ENCODE results near the gene FXYD2. TPM values are rescaled to one million over a fixed set of nuclear protein-coding genes. Genes with fewer than 3 reads are reported as not detected.

Gene FXYD2
- total RNA-seq, 6 experiments from 2014 or later: 9.3 to 13.7 (median 11.4) TPM

GRCh38 chr11:117849781-117850414 is 25.4 kb upstream of the FXYD2 start:
- no peak overlapping the region for H3K27ac ChIP-seq
- TF ChIP-seq, protein P1, sequence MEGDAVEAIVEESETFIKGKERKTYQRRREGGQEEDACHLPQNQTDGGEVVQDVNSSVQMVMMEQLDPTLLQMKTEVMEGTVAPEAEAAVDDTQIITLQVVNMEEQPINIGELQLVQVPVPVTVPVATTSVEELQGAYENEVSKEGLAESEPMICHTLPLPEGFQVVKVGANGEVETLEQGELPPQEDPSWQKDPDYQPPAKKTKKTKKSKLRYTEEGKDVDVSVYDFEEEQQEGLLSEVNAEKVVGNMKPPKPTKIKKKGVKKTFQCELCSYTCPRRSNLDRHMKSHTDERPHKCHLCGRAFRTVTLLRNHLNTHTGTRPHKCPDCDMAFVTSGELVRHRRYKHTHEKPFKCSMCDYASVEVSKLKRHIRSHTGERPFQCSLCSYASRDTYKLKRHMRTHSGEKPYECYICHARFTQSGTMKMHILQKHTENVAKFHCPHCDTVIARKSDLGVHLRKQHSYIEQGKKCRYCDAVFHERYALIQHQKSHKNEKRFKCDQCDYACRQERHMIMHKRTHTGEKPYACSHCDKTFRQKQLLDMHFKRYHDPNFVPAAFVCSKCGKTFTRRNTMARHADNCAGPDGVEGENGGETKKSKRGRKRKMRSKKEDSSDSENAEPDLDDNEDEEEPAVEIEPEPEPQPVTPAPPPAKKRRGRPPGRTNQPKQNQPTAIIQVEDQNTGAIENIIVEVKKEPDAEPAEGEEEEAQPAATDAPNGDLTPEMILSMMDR (IDR thresholded peaks at IDR 0.05): no peak
- no peak for TF ChIP-seq POLR2A (IDR thresholded peaks at IDR 0.05)
- H3K9me3 ChIP-seq: no peaks in the 10 kb centered on the region
- H3K4me1 ChIP-seq: no peaks in the 10 kb centered on the region
- H3K27me3 ChIP-seq: no peaks in the 10 kb centered on the region
- H3K36me3 ChIP-seq: no peaks in the 10 kb centered on the region
- no peak overlapping the region for H3K4me3 ChIP-seq
- ATAC-seq (no peak), DNase-seq (peak in 1 of 3 donors; percentile 20)
- WGBS (ENCODE audit: insufficient coverage, low coverage, low lambda C conversion rate, missing lambda C conversion rate): 72% methylated on average over 6 of the region's 6 CpGs
- intact Hi-C loops (cut with DNase I): no loop called here

DNA sequence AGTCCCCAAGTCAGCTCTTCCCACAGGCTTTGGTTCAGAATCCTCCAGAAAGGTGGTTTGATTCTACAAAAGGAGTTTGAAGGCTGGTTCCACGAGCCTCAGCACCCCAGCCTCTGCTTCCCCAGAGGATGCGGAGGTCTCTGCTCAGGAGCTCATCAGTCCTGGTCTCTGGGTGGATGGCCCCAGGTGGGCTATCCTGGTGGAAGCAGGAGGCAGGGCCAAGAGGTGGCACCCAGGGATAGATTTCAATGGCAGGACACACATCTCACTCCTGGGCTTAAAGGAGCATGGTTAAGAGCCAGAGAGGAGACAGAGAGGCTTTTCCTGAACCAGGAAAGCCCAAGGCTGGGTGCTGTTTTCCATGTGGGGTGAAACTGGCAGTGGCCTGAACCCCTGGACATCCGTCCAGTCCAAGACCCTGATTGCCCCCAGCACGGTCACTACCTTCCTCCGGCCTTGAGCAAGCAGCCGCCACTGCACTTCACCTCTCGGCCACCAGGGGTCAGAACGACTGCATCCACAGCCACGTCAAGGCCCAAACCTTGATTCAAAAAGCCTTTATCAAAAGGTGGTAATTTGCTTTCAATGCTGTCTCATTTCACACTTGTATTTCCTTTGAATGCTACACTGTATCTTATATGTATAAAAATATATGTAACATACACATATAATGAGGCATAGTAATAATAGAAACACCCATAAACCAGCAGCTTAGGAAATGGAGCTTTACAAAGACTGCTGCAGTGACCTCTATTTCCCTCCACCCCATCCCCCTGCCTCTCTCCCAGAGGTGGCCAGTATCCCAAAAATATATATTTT is 19.3 kb upstream of the FXYD2 start:
- no peaks in the 10 kb centered on the region for H3K27me3 ChIP-seq
- no peaks in the 10 kb centered on the region for H3K36me3 ChIP-seq
- DNase-seq (peak; percentile 76 to 82 (median 78)), ATAC-seq (peak; percentile 84 to 92 (median 86))
- H3K4me3 ChIP-seq: no peak overlapping the region
- 13% methylated on average over 5 of the region's 9 CpGs for WGBS (ENCODE audit: insufficient coverage, low coverage, low lambda C conversion rate, missing lambda C conversion rate)
- H3K27ac ChIP-seq: no peak overlapping the region
- intact Hi-C loops (cut with DNase I): loop anchor here (5.0 kb wide), 2 partner anchors 103 to 208 kb away; no protein-coding TSS in a partner anchor
- TF ChIP-seq, protein P1 (IDR thresholded peaks at IDR 0.05): peak; percentile 97 to 99 (median 99)
- TF ChIP-seq POLR2A (IDR thresholded peaks at IDR 0.05): no peak
- H3K4me1 ChIP-seq: no peaks in the 10 kb centered on the region
- H3K9me3 ChIP-seq: no peaks in the 10 kb centered on the region

DNA sequence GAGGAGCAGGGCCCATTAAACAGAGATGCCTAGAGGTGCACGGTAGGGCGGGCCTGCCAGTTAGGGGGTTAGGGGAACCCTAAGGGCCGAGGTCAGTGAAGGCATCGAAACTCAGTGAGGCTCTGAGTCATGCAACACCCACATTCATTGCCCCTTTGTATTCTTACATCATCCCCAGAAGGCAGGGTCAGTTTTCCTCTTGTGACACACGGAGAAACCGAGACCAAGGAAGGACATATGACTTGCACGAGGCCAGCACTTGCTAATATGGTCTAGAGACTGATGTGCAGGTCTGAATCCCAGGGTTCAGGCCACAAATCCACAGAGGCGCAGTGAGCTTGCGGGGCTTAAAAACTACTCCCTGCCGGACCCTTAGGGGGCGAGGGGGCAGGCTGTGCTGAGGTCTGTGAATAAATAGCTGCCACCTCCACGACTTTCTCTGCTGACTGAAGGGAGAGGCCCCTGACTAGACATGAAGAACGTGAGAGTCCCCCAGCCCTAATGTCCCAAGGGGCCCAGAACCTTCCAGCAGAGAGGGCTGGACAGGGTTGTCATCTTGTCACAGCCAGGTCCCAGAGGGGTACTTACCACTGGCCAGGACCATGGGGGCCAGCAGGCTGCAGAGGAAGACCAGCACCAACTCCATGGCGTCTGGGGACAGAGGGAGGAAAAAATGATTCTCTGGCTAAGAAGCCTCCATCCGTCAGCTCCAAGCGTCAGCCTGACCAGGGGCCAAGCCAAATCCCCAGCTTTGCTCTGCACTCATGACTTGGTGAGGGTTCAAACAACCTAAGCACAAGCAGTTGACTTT is 17.8 kb upstream of the FXYD2 start:
- Histone ChIP-seq H3K4me1 (no peaks in the 10 kb centered on the region), H3K9me3 (no peaks in the 10 kb centered on the region), H3K4me3 (no peak overlapping the region), H3K36me3 (no peaks in the 10 kb centered on the region), H3K27ac (no peak overlapping the region), H3K27me3 (no peaks in the 10 kb centered on the region)
- TF ChIP-seq, protein P1 (IDR thresholded peaks at IDR 0.05): no peak
- no peak for TF ChIP-seq POLR2A (IDR thresholded peaks at IDR 0.05)
- intact Hi-C loops (cut with DNase I): loop anchor here (5.0 kb wide), 2 partner anchors 105 to 210 kb away; no protein-coding TSS in a partner anchor
- WGBS (ENCODE audit: insufficient coverage, low coverage, low lambda C conversion rate, missing lambda C conversion rate): 66% methylated on average over 7 of the region's 16 CpGs
- peak in 2 of 3 donors; percentile 44 to 48 for DNase-seq
- ATAC-seq: peak; percentile 41 to 59 (median 48)

DNA sequence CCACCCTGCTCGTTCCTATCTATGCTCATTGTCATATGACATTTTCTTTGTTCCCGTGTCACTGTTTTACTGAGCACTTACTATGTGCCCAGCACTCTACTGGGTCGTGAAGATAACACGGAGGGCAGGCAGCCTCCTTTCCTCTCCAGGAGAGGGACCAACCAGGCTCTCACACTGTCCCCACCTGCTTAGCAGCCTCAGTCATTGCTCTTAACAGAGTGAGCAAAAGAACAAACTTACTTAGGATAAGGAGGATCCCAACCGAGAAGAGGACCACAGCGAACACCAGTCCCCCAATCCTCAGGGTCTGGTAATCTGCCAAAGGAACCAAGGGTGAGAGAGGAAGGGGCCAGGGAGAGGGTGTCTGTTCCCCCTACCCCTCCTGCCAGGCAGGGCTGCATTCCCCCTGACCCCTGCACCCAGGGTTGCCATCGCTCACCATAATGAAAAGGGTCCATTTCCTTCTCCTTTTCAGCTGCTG is 17.0 kb upstream of the FXYD2 start:
- no peak overlapping the region for H3K27ac ChIP-seq
- peak; percentile 6 to 32 (median 13) for ATAC-seq
- peak in 2 of 3 donors; percentile 22 to 28 for DNase-seq
- H3K4me3 ChIP-seq: no peak overlapping the region
- intact Hi-C loops (cut with DNase I): loop anchor here (5.0 kb wide), 2 partner anchors 106 to 211 kb away; no protein-coding TSS in a partner anchor
- no peaks in the 10 kb centered on the region for H3K4me1 ChIP-seq
- WGBS (ENCODE audit: insufficient coverage, low coverage, low lambda C conversion rate, missing lambda C conversion rate): 64% methylated on average over 6 of the region's 7 CpGs
- H3K36me3 ChIP-seq: no peaks in the 10 kb centered on the region
- TF ChIP-seq POLR2A (IDR thresholded peaks at IDR 0.05): no peak
- TF ChIP-seq, protein P1 (IDR thresholded peaks at IDR 0.05): no peak
- H3K9me3 ChIP-seq: no peaks in the 10 kb centered on the region
- H3K27me3 ChIP-seq: no peaks in the 10 kb centered on the region

Measured in right lobe of liver (tissue), 6 donors.